GM19193 (cell line): ENCODE results near the gene PCOLCE2.

Source experiments
- POLR2A ChIP-seq: IDR thresholded peaks from 4 replicates; pipeline ENCODE4 v1.6.1; 2011; ENCODE audit not compliant: insufficient read depth, insufficient read length; ENCODE audit errors: extremely low read depth

PCOLCE2 gene

DNA sequence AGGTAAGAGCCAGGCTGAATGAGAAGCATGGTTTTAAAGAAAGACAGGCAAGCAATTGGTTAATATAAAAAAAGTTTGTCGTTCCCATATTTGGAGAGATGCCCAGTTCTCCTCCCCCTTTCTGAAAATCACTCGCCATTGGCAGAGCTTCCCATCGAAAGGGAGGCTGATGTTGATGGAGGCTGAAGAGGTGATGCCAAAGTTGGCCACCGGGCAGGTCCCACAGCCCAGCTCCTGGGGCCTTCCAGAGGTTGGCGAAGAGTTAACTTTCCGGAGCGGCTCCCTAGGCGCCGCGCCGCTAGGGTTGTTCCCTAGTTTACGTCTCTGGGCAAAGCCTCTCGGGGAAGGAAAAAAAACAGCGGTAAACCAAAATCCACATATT, 793 bp downstream of the PCOLCE2 start:
- TF ChIP-seq POLR2A, result no peak

GRCh38 chr3:142886940-142887339, 1.9 kb downstream of the PCOLCE2 start:
- no peak for TF ChIP-seq POLR2A

- TF ChIP-seq POLR2A, result no peak
Observed at GRCh38 chr3:142886021-142886420, 2.9 kb downstream of the PCOLCE2 start.

- no peak for TF ChIP-seq POLR2A
Observed at GRCh38 chr3:142884531-142884930, 4.4 kb downstream of the PCOLCE2 start.

DNA sequence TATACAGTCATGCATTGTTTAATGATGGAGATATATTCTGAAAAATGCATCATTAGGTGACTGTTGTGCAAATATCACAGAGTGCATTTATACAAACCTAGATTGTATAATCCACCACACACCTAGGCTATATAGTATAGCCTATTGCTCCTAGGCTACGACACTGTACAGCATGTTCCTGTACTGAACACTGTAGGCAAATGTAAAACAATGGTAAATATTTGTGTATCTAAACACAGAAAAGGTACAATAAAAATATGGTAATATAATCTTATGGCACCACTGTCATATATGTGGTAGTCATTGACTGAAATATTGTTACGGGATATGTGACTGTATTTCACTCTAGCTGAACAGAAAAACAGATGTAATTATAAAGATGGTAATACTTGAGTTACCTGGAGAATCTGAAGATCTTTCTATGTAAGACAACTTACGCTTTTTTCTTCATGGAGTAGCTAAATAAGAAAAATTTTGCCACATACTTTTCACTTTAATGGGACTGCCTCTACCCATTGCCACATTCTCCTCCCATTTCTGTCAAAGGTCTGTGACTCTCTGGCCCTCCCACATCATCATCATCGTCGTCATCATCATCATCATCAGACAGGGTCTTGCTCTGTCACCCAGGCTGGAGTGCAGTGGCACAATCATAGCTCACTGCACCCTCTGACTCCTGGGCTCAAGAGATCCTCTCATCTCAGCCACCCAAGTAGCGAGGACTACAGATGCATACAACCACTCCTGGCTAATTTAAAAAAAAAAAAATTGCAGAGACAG, 7.2 kb downstream of the PCOLCE2 start:
- no peak for TF ChIP-seq POLR2A

DNA sequence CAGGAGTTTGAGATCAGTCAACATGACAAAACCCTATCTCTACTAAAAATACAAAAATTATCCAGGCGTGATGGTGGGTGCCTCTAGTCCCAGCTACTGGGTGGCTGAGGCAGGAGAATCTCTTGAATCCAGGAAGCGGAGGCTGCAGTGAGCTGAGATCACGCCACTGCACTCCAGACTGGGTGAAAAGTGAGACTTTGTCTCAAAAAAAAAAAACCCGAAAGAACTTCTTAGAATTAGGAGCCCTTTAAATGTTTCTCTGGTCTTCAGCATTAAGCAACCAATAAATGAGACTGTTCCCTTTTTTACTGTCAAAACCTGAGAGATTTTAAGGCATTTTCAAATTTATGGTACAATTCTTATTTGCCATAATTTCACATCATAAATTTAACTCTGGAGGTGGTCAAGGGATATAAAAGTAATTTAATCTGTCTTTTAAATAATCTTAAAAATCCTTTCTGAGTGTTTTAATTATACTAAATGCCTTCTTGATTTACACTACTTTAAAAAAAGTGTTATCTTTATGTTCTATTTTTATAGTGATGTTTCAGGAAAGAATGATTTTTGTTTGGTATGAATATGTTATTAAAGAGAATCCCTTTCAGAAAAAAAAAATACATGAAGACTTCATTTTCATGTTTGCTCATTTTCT, 10.1 kb downstream of the PCOLCE2 start:
- TF ChIP-seq POLR2A, result no peak

DNA sequence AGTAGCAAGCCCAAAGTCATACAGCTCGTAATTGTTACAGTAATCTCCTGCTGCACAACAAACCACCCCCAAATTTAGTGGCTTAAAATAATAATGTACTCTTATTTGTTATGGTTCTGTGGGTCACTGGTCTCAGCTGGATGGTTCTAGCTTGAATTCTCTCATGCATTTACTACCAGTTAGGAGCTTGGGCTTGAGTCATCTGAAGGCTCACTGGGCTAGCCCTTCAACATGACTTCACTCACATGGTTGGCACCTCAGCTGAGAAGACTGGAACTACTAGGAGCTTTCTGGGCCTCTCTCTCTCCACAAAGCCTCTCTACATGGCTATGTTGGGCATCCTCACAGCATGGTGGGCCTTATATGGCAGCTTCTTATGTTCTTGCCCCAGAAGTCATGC, 12.5 kb downstream of the PCOLCE2 start:
- no peak for TF ChIP-seq POLR2A

DNA sequence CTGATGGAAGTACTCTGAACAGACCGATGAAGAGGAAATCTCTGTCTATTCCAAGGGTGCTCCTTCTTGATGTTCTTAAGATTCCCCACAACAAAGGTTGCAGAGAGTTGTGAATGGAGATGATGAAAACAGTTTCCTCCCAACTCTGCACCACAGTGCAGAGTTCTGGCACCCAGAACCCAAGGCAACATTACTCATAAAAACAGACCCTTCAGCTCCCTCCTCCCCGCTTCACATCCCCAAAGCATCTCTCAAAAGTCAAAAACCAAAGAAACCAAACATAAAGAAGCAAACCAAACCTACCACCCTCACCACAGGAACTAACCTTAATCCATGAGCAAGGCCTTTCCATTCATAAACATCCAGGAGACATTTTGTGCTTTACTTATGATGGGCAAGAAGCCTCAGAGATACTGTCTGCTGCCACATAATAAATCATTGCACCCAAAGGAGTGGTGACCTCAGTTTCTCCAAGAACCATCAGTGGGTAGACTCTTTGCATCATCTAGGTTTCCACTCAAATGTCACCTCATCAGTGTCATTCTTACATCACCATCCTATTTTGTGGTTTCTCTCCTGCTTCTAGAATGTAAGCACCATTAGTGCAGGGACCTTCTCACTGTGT, 13.2 kb downstream of the PCOLCE2 start:
- TF ChIP-seq POLR2A, result no peak

DNA sequence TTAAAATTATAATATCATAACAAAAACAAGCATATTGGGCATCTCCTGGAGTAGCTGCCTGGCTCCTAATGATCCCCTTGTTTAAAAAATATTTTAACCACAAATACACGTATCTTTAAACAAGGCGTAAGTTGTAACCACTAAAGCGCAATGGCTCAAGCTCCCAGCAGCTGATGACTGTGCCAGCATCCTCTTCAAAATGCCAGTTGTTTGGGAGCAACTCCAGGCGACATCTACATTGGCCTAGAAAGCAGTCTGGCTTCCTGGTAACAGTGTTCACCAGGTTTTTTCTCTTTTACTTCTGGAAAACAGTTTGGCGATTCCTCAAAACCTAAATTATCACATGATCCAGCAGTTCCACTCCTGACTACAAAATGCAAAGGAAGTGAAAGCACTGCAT, 13.8 kb downstream of the PCOLCE2 start:
- TF ChIP-seq POLR2A, result no peak

- TF ChIP-seq POLR2A, result no peak
Observed at GRCh38 chr3:142866841-142867631, 21.8 kb downstream of the PCOLCE2 start.

DNA sequence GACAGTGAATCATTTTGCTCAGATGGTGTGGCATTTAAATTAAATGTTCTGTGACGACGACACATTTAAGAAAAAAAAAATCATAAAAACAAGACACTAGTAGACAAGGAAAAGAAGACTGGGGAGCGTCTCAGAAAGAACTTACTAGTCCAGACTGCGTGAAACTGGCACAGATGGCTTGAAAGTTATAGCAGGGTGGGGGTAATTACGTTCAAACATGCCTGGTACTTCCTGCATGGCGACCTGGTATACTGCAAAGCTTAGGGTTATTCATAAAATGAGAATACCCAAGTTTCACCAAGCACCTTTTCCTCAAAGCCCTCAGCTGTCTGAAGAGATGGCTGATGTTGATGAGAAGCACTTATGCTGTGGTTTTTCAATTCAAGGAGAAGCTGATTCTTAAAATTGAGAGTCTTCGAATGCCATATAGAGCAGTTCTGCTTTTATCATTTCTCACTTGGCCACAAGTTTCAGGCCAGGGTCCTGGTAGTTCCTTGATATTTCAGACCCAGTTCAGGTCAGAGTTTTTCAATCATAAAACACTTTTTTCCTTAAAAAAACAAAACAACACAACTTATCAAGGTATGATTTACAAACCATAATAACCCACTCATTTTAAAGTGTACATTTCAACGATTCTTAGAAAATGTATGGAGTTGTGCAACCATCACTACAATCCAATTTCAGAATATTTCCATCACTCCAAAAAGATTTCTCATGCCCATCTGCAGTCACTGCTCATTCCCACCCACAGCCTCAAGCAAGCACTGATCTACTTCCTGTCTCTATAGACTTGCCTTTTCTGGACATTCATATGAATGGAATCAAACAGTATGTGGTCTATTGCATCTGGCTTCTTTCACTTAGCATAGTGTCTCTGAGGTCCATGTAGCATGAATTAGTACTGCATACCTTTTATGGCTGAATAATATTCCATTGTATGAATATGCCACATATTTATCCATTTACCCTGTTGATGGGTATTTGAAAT, 24.7 kb downstream of the PCOLCE2 start:
- TF ChIP-seq POLR2A, result no peak

DNA sequence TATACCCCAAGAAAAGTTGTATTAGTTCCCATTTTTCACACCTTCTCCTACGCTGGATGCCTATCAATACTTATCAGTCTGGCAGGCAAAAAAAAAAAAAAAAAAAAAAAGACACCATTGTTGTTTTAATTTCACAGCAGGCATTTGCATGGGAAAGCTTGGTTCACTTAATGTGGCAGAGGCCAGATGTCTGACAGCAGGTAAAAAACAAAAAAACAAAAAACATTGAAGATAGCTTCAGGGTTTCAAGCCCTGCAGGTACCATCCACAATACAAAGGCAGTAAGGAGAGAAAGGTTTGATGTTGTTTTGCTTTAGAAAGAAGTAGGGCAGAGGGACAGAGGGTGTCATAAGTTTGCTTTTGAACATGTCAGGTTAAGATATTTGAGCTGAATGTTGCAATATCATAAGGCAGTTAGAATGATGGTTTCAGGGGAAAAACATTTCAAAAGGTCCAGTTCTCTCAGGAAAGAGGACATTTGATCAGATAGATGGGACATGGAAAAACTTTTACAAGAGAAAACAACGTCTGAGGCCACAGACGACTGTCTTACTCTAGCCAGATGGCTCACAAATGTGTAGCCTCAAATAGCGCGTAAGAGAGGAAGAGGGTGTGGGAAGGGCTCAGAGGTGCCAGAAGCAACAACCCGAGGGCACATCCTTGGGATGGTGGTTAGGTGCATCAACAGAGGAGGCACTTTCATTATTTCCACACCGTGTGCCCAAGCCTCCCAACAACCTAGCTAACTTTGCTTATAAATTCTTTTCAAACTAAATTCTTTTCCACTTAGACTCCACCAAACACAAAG, 25.7 kb downstream of the PCOLCE2 start:
- TF ChIP-seq POLR2A, result no peak

DNA sequence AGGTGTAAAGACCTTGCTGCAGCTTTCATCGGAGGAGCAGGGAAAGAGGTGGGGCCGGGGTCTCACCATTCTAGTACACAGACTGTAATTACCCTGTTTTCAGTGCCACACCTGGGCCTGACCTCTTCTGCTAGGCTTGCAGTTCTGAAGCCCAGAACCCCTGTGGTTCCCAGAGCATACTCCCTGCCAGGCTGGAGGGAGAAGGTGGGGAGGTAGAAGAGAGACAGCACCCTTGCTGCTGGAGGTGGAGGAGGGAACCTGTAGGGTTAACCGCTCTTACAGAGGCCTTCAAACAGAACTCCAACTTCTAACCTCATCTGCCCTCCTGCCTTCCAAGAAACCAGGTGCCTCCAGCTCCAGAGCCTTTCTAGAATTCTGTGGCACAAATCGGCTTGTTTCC, 27.0 kb downstream of the PCOLCE2 start:
- TF ChIP-seq POLR2A, result no peak
